ENCODE results near the gene KLHL22.

The KLHL22 gene

GRCh38 chr22:20458530-20459151 lies 37.0 kb downstream of the KLHL22 start (continued):
- no peak for TF ChIP-seq PATZ1 (CRISPR knock-in tag; IDR thresholded peaks at IDR 0.05; ENCODE audit: borderline replicate concordance)

GRCh38 chr22:20457506-20458240 lies 37.9 kb downstream of the KLHL22 start:
- ATAC-seq: no peak
- TF ChIP-seq ZNF565 (CRISPR knock-in tag; conservative IDR thresholded peaks at IDR 0.05; ENCODE audit: low read depth) (no peak), BACH2 (CRISPR knock-in tag; IDR thresholded peaks at IDR 0.05; ENCODE audit: borderline replicate concordance) (no peak), CSDC2 (CRISPR knock-in tag; IDR thresholded peaks at IDR 0.05) (no peak)

- ATAC-seq: no peak; the same call in 2 of the 3 replicates
- TF ChIP-seq BACH2 (CRISPR knock-in tag; IDR thresholded peaks at IDR 0.05; ENCODE audit: borderline replicate concordance) (no peak), ESRRG (CRISPR knock-in tag; IDR thresholded peaks at IDR 0.05) (no peak), ZC3H10 (CRISPR knock-in tag; IDR thresholded peaks at IDR 0.05) (no peak), ZFP3 (CRISPR knock-in tag; IDR thresholded peaks at IDR 0.05) (no peak), ZNF8 (CRISPR knock-in tag; IDR thresholded peaks at IDR 0.05) (no peak), ZFP30 (CRISPR knock-in tag; IDR thresholded peaks at IDR 0.05) (no peak), ZNF565 (CRISPR knock-in tag; conservative IDR thresholded peaks at IDR 0.05; ENCODE audit: low read depth) (no peak), GLIS3 (CRISPR knock-in tag; IDR thresholded peaks at IDR 0.05) (no peak), POU6F1 (CRISPR knock-in tag; IDR thresholded peaks at IDR 0.05; ENCODE audit: borderline replicate concordance, low read depth) (no peak), TSHZ2 (CRISPR knock-in tag; IDR thresholded peaks at IDR 0.05) (no peak), SNAI2 (CRISPR knock-in tag; IDR thresholded peaks at IDR 0.05) (no peak), PATZ1 (CRISPR knock-in tag; IDR thresholded peaks at IDR 0.05; ENCODE audit: borderline replicate concordance) (no peak), PPARA (CRISPR knock-in tag; IDR thresholded peaks at IDR 0.05; ENCODE audit: borderline replicate concordance) (no peak), TOX (CRISPR knock-in tag; IDR thresholded peaks at IDR 0.05; ENCODE audit: borderline replicate concordance) (no peak), CSRNP3 (CRISPR knock-in tag; IDR thresholded peaks at IDR 0.05) (no peak), ZNF70 (CRISPR knock-in tag; IDR thresholded peaks at IDR 0.05) (no peak), CSDC2 (CRISPR knock-in tag; IDR thresholded peaks at IDR 0.05) (no peak)
Observed at GRCh38 chr22:20456722-20457076, 38.9 kb downstream of the KLHL22 start.
